ENCODE results near the gene MAGEL2. TPM values are rescaled to one million over a fixed set of nuclear protein-coding genes. Genes with fewer than 3 reads are reported as not detected.

Gene MAGEL2
- polyA plus RNA-seq, 1 of the 3 experiments (the other 2 are of a cell fraction) = 0.03 TPM

DNA sequence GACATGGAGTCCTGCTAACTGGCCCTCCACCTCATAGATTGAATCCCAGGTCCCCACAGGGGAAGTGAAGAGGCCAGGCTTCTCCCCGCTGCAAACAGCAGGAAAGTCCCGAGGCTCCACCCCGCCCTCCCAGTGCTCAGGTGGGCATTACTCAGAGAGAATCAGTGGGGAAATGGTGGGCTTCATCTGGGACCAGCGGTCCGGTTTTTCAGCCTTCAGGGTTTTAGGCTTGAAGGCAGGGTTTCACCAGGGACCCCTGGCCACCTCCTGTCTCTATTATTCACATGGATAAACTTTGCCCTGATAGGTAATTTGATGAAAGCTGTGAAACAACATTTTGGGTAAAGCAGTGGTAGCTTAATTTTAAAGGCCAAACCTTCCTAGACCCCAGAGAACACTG is 50.9 kb downstream of the MAGEL2 start (continued):
- TF ChIP-seq, protein P1, sequence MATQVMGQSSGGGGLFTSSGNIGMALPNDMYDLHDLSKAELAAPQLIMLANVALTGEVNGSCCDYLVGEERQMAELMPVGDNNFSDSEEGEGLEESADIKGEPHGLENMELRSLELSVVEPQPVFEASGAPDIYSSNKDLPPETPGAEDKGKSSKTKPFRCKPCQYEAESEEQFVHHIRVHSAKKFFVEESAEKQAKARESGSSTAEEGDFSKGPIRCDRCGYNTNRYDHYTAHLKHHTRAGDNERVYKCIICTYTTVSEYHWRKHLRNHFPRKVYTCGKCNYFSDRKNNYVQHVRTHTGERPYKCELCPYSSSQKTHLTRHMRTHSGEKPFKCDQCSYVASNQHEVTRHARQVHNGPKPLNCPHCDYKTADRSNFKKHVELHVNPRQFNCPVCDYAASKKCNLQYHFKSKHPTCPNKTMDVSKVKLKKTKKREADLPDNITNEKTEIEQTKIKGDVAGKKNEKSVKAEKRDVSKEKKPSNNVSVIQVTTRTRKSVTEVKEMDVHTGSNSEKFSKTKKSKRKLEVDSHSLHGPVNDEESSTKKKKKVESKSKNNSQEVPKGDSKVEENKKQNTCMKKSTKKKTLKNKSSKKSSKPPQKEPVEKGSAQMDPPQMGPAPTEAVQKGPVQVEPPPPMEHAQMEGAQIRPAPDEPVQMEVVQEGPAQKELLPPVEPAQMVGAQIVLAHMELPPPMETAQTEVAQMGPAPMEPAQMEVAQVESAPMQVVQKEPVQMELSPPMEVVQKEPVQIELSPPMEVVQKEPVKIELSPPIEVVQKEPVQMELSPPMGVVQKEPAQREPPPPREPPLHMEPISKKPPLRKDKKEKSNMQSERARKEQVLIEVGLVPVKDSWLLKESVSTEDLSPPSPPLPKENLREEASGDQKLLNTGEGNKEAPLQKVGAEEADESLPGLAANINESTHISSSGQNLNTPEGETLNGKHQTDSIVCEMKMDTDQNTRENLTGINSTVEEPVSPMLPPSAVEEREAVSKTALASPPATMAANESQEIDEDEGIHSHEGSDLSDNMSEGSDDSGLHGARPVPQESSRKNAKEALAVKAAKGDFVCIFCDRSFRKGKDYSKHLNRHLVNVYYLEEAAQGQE (IDR thresholded peaks at IDR 0.05; ENCODE audit: low read depth, low read length) = no peak
- TF ChIP-seq RFX5 (IDR thresholded peaks at IDR 0.05; ENCODE audit: low read length) (no peak), TAF1 (IDR thresholded peaks at IDR 0.05; ENCODE audit: borderline replicate concordance, low read depth, low read length) (no peak), YY1 (IDR thresholded peaks at IDR 0.05; ENCODE audit: low read depth) (no peak), RAD21 (IDR thresholded peaks at IDR 0.05; ENCODE audit: low read length) (no peak), NFIC (IDR thresholded peaks at IDR 0.05; ENCODE audit: borderline replicate concordance) (no peak)
- TF ChIP-seq, protein P2, sequence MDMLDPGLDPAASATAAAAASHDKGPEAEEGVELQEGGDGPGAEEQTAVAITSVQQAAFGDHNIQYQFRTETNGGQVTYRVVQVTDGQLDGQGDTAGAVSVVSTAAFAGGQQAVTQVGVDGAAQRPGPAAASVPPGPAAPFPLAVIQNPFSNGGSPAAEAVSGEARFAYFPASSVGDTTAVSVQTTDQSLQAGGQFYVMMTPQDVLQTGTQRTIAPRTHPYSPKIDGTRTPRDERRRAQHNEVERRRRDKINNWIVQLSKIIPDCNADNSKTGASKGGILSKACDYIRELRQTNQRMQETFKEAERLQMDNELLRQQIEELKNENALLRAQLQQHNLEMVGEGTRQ (IDR thresholded peaks at IDR 0.05; ENCODE audit: borderline replicate concordance, low read depth, low read length) = no peak

DNA sequence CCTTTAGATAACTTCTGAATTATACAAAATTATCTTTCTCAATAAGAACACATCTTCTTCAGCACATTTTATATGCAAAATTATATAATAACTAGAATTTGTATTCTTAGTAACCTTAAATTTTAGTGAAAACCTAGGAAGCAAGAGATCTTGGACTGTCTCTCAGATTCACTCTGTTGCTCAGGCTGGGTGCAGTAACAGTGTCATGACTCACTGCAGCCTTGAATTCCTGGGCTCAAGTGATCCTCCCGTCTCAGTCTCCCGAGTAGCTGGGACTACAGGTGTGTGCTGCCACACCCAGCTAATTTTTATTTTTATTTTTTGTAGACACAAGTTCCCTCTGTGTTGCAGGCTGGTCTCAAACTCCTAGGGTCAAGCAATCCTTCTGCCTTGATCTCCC is 52.3 kb downstream of the MAGEL2 start:
- 46% methylated on average over 2 of the region's 2 CpGs for WGBS (ENCODE audit: low lambda C conversion rate)
- POLR2A ChIA-PET = no interaction called here
- CTCF ChIA-PET = no interaction called here

DNA sequence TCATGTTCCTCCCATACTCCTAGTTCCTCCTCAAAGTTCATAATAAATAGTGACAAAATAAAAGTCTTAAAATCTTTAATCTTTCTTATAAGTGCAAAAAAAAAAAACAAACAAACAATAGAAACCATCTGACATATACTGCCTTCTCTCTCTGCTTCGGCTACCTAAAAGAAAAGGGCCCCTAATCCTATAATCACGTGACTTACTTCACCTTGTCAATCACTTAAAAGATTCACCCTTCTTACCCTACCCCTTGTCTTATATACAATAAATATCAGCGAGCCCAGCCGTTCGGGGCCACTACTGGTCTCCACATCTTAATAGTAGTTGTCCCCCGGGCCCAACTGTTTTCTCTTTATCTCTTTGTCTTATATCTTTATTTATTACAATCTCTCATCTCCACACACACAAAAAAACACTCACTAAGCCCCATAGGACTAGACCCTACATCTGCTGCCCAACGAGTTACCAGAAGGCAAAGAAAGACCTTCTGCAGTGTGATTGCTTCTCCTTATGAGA is 53.4 kb downstream of the MAGEL2 start:
- TF ChIP-seq NRF1 (IDR thresholded peaks at IDR 0.05; ENCODE audit: low read depth, low read length) (no peak), TEAD4 (IDR thresholded peaks at IDR 0.05; ENCODE audit: borderline replicate concordance, insufficient read depth) (no peak), CHD2 (IDR thresholded peaks at IDR 0.05; ENCODE audit: low read length, partially characterized antibody) (no peak), EP300 (IDR thresholded peaks at IDR 0.05; ENCODE audit: borderline replicate concordance in 1 of 2, low read depth in 1 of 2, low read length in 1 of 2) (no peak), YY1 (IDR thresholded peaks at IDR 0.05; ENCODE audit: low read depth) (no peak), FOXJ3 (CRISPR knock-in tag; IDR thresholded peaks at IDR 0.05) (no peak)
- TF ChIP-seq, protein P3, sequence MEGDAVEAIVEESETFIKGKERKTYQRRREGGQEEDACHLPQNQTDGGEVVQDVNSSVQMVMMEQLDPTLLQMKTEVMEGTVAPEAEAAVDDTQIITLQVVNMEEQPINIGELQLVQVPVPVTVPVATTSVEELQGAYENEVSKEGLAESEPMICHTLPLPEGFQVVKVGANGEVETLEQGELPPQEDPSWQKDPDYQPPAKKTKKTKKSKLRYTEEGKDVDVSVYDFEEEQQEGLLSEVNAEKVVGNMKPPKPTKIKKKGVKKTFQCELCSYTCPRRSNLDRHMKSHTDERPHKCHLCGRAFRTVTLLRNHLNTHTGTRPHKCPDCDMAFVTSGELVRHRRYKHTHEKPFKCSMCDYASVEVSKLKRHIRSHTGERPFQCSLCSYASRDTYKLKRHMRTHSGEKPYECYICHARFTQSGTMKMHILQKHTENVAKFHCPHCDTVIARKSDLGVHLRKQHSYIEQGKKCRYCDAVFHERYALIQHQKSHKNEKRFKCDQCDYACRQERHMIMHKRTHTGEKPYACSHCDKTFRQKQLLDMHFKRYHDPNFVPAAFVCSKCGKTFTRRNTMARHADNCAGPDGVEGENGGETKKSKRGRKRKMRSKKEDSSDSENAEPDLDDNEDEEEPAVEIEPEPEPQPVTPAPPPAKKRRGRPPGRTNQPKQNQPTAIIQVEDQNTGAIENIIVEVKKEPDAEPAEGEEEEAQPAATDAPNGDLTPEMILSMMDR (IDR thresholded peaks at IDR 0.05) = no peak
- CTCF ChIA-PET = no interaction called here
- POLR2A ChIA-PET = no interaction called here
- no peaks in the 10 kb centered on the region for H3F3A ChIP-seq (replicated peaks; ENCODE audit: insufficient read depth)
- no peak overlapping the region for H3K4me3 ChIP-seq (ENCODE audit: low read depth in 2 of 2, low read length in 1 of 2)
- no peaks in the 10 kb centered on the region for H3K9me3 ChIP-seq
- no peak for DNase-seq
- no peak overlapping the region for H2AFZ ChIP-seq (ENCODE audit: low read depth)
- no peaks in the 10 kb centered on the region for H3K36me3 ChIP-seq (replicated peaks in 1 of 2; ENCODE audit: control insufficient read depth in 1 of 2, insufficient read depth in 2 of 2, low read length in 1 of 2)
- H3K4me2 ChIP-seq = no peak overlapping the region
- no peak overlapping the region for H3K27ac ChIP-seq (ENCODE audit: low read depth in 2 of 2, low read length in 1 of 2)
- H3K9ac ChIP-seq = no peak overlapping the region
- no peaks in the 10 kb centered on the region for H3K4me1 ChIP-seq (ENCODE audit: control insufficient read depth in 1 of 2, insufficient read depth in 2 of 2, low read depth in 1 of 2, low read length in 1 of 2)
- no peaks in the 10 kb centered on the region for H3K27me3 ChIP-seq (ENCODE audit: insufficient read depth)
- H3K79me2 ChIP-seq (ENCODE audit: insufficient read depth) = no peaks in the 10 kb centered on the region
- 49% methylated on average over 7 of the region's 7 CpGs for WGBS (ENCODE audit: low lambda C conversion rate)
- H3K9me2 ChIP-seq = no peaks in the 10 kb centered on the region
- no peaks in the 10 kb centered on the region for H4K20me1 ChIP-seq (ENCODE audit: insufficient read depth)

More for the DNA sequence above, 52.3 kb downstream of the MAGEL2 start:
- H3K79me2 ChIP-seq (ENCODE audit: insufficient read depth) = no peaks in the 10 kb centered on the region
- no peak overlapping the region for H2AFZ ChIP-seq (ENCODE audit: low read depth)
- no peaks in the 10 kb centered on the region for H3K27me3 ChIP-seq (ENCODE audit: insufficient read depth)
- DNase-seq = no peak
- H3K4me2 ChIP-seq = no peak overlapping the region
- no peak overlapping the region for H3K27ac ChIP-seq (ENCODE audit: low read depth in 2 of 2, low read length in 1 of 2)
- H3K9me3 ChIP-seq = no peaks in the 10 kb centered on the region
- no peak overlapping the region for H3K4me3 ChIP-seq (ENCODE audit: low read depth in 2 of 2, low read length in 1 of 2)
- H3K4me1 ChIP-seq (ENCODE audit: control insufficient read depth in 1 of 2, insufficient read depth in 2 of 2, low read depth in 1 of 2, low read length in 1 of 2) = no peaks in the 10 kb centered on the region
- no peaks in the 10 kb centered on the region for H3F3A ChIP-seq (replicated peaks; ENCODE audit: insufficient read depth)
- TF ChIP-seq TAF1 (IDR thresholded peaks at IDR 0.05; ENCODE audit: borderline replicate concordance, low read depth, low read length) (no peak), MXI1 (IDR thresholded peaks at IDR 0.05; ENCODE audit: low read depth, low read length) (no peak), FOXM1 (IDR thresholded peaks at IDR 0.05; ENCODE audit: low read depth) (no peak)
- no peak overlapping the region for H3K9ac ChIP-seq
- H3K9me2 ChIP-seq = no peaks in the 10 kb centered on the region
- H3K36me3 ChIP-seq (replicated peaks in 1 of 2; ENCODE audit: control insufficient read depth in 1 of 2, insufficient read depth in 2 of 2, low read length in 1 of 2) = no peaks in the 10 kb centered on the region
- H4K20me1 ChIP-seq (ENCODE audit: insufficient read depth) = no peaks in the 10 kb centered on the region
